Breast epithelium (tissue), 3 donors: ENCODE results near the gene SLC22A23.

ENCODE experiments used
- POLR2A ChIP-seq: fragments of 450-650 bp; IDR thresholded peaks from one replicate; pipeline ENCODE4 v1.6.1; 2016; ENCODE audit warnings: antibody characterized with exemption, mild to moderate bottlenecking, moderate library complexity
- POLR2AphosphoS5 ChIP-seq, 3 donors: sonication (generic); formaldehyde crosslinking; IDR thresholded peaks; one replicate each; pipeline ENCODE4 v1.6.1; 2017; ENCODE audit warnings: antibody characterized with exemption in 3 of 3
- TF ChIP-seq, protein P1 (sequence below), 3 donors: fragments of 450-650 bp; IDR thresholded peaks; one replicate each; pipeline ENCODE4 v1.5.1; 2016 to 2017; ENCODE audit warnings: antibody characterized with exemption in 3 of 3, mild to moderate bottlenecking in 3 of 3, moderate library complexity in 3 of 3

DNA sequence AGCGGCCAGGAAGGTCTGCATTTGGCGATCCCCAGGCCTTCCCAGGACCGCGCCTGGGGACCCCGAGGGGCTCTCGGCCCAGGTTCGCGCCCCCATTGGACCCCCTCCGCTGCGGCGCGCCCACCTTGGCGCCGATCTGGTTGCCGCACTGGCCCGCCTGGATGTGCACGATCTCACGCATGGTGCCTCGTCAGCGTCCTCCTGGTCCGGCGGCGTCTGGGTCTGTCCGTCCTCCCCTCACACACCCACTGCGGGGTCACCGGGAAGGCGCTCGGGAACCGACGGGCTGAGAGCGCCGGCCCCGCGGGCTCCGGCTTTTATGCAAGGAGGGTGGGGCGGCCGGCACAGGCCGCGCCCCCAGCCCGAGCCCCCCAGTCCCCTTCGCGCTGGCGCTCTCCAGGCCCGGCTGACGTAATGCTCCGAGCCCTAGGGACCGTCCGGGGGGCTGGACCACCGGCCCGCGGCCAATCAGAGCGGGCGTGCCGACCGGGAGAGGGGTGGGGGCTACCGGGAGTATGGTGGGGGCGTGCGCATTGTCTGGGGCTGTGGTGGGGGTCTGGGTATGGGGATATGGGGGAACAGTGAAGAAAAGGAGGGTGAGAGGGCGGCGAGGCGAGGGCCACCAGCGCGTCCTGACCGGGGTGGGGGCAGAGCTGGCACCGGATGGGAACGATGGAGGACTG, 229.3 kb downstream of the SLC22A23 start, which contains the start of gene TUBB2B:
- TF ChIP-seq, protein P1, sequence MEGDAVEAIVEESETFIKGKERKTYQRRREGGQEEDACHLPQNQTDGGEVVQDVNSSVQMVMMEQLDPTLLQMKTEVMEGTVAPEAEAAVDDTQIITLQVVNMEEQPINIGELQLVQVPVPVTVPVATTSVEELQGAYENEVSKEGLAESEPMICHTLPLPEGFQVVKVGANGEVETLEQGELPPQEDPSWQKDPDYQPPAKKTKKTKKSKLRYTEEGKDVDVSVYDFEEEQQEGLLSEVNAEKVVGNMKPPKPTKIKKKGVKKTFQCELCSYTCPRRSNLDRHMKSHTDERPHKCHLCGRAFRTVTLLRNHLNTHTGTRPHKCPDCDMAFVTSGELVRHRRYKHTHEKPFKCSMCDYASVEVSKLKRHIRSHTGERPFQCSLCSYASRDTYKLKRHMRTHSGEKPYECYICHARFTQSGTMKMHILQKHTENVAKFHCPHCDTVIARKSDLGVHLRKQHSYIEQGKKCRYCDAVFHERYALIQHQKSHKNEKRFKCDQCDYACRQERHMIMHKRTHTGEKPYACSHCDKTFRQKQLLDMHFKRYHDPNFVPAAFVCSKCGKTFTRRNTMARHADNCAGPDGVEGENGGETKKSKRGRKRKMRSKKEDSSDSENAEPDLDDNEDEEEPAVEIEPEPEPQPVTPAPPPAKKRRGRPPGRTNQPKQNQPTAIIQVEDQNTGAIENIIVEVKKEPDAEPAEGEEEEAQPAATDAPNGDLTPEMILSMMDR (IDR thresholded peaks at IDR 0.05): no peak
- TF ChIP-seq POLR2A: no peak
- TF ChIP-seq POLR2AphosphoS5 (IDR thresholded peaks at IDR 0.05): no peak
